Panc1 (cell line): ENCODE data around the gene SLC6A11. TPM values are rescaled to one million over a fixed set of nuclear protein-coding genes. Genes with fewer than 3 reads are reported as not detected.

Experiments used
- ATAC-seq: fragments of 200-7000 bp; cut with Tn5 transposase; 2 replicates; pipeline ENCODE4 v1.9.1; 2020; ENCODE audit warnings: mild to moderate bottlenecking, moderate library complexity
- BruUV-seq: library from RNA; stranded (reverse); fragments of 400-500 nt; replicated peaks from 2 replicates; lab custom pipeline; 2021; lab: Mats Ljungman, UMichigan
- CTCF ChIA-PET: fragments of 300-600 bp; sonication (Branson Sonifier 250); formaldehyde crosslinking; loops from one replicate; lab custom pipeline; 2022; ENCODE audit warnings: antibody characterized with exemption; lab: Charles Lee
- POLR2A ChIA-PET: fragments of 300-600 bp; sonication (Branson Sonifier 250); formaldehyde crosslinking; loops from one replicate; lab custom pipeline; 2022; ENCODE audit warnings: antibody characterized with exemption; lab: Charles Lee
- DNase-seq: peaks from one replicate; pipeline ENCODE4 v3.0.0-alpha.2; 2010; ENCODE audit warnings: low read depth, low spot score
- H3K27ac ChIP-seq: 2 replicates; pipeline ENCODE4 v1.5.1; 2011; ENCODE audit warnings: mild to moderate bottlenecking, low read length, inconsistent platforms
- H3K27me3 ChIP-seq: fragments of 200-500 bp; sonication (Bioruptor generic); 2 replicates; pipeline ENCODE4 v1.6.0; 2014; ENCODE audit warnings: low read length, inconsistent platforms; ENCODE audit not compliant: control insufficient read depth, insufficient read depth
- H3K36me3 ChIP-seq: fragments of 200-500 bp; sonication (Bioruptor generic); 2 replicates; pipeline ENCODE4 v1.5.1; 2014; ENCODE audit warnings: inconsistent platforms, mild to moderate bottlenecking, low read length, moderate library complexity; ENCODE audit not compliant: control insufficient read depth, insufficient read depth
- H3K4me1 ChIP-seq: 2 replicates; pipeline ENCODE4 v1.5.1; 2011; ENCODE audit warnings: inconsistent platforms, mild to moderate bottlenecking, low read length, moderate library complexity; ENCODE audit not compliant: control insufficient read depth, insufficient read depth
- H3K4me3 ChIP-seq, 2 experiments: 2 replicates each; pipeline ENCODE4 v1.5.1; 2011 to 2012; ENCODE audit warnings: low read depth in 2 of 2, low read length in 2 of 2, mild to moderate bottlenecking in 2 of 2, inconsistent platforms in 1 of 2, moderate library complexity in 1 of 2
- H3K9me3 ChIP-seq: fragments of 200-500 bp; sonication (Bioruptor generic); 2 replicates; pipeline ENCODE4 v1.5.1; 2014; ENCODE audit warnings: low read depth, mild to moderate bottlenecking, inconsistent platforms, low read length, moderate library complexity; ENCODE audit not compliant: control insufficient read depth, insufficient read depth
- POLR2AphosphoS5 ChIP-seq: IDR thresholded peaks from 2 replicates; pipeline ENCODE4 v1.6.1; 2012; ENCODE audit warnings: mild to moderate bottlenecking, low read depth, low read length, moderate library complexity
- REST ChIP-seq, 2 experiments: IDR thresholded peaks; 2 replicates each; pipeline ENCODE4 v1.6.1; 2011 to 2012; ENCODE audit warnings: low read depth in 2 of 2, control low read depth in 1 of 2, low read length in 1 of 2, mild to moderate bottlenecking in 1 of 2, moderate library complexity in 1 of 2; ENCODE audit not compliant: insufficient read depth in 1 of 2
- SIN3A ChIP-seq: IDR thresholded peaks from 2 replicates; pipeline ENCODE4 v1.6.1; 2012; ENCODE audit warnings: low read depth, mild to moderate bottlenecking, low read length, moderate library complexity, borderline replicate concordance; ENCODE audit not compliant: insufficient read depth
- TCF7L2 ChIP-seq: IDR thresholded peaks from 2 replicates; pipeline ENCODE4 v1.6.1; 2011; ENCODE audit warnings: mild to moderate bottlenecking, low read depth, low read length, inconsistent platforms
- in situ Hi-C: cut with HindIII; loops from 2 replicates; pipeline ENCODE4 v1.10.0; 2016; ENCODE audit warnings: low sequenced_read_pairs, low pct_unique_long_range_greater_than_20kb
- intact Hi-C: fragments of 100-400 bp; cut with micrococcal nuclease; formaldehyde crosslinking; loops from one replicate; pipeline ENCODE4 v1.10.0; 2022; ENCODE audit not compliant: unreplicated experiment
- total RNA-seq: library from RNA; stranded (reverse); gene quantifications from one replicate; pipeline ENCODE4 v1.2.1, GENCODE V29; 2021; ENCODE audit not compliant: unreplicated experiment
- TF ChIP-seq, protein P1 (sequence below): fragments of 450-650 bp; IDR thresholded peaks from 2 replicates; pipeline ENCODE4 v1.5.1; 2017; ENCODE audit warnings: mild to moderate bottlenecking

Gene SLC6A11
- total RNA-seq, 1 experiment from 2014 or later, result not detected

DNA sequence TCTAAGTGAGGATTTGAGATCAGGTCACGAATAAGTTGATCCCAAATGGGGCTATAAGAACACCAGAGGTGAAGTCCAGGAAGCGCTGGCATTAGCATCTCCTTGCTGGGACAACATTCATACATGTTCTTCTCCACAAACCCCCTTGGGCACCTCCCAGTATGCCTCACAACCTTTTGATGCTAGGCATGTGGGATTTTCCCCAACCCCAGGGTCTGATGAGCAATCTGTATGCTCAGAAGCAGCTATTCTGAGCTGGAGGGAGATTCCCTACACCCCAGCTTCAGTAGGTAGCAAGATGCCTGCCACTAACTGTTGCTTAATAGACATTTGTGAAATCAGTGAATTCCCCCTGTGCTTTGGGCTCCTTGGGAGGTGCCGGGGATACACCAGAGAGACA lies 32.2 kb downstream of the SLC6A11 start:
- ATAC-seq, result no peak
- Histone ChIP-seq H3K4me1 (no peaks in the 10 kb centered on the region), H3K9me3 (no peaks in the 10 kb centered on the region), H3K27ac (no peak overlapping the region), H3K27me3 (peaks cover 3% of the 10 kb centered on the region; the same call in 1 of the 2 replicates), H3K4me3 (no peak overlapping the region), H3K36me3 (no peaks in the 10 kb centered on the region)
- intact Hi-C loops (no loop called here), in situ Hi-C loops (no loop called here)
- no peak for DNase-seq
- ChIA-PET CTCF (no interaction called here), POLR2A (no interaction called here)
- TF ChIP-seq REST (IDR thresholded peaks at IDR 0.05; ENCODE audit: insufficient read depth in 1 of 2, low read depth in 2 of 2, low read length in 1 of 2), result no peak
- TF ChIP-seq, protein P1, sequence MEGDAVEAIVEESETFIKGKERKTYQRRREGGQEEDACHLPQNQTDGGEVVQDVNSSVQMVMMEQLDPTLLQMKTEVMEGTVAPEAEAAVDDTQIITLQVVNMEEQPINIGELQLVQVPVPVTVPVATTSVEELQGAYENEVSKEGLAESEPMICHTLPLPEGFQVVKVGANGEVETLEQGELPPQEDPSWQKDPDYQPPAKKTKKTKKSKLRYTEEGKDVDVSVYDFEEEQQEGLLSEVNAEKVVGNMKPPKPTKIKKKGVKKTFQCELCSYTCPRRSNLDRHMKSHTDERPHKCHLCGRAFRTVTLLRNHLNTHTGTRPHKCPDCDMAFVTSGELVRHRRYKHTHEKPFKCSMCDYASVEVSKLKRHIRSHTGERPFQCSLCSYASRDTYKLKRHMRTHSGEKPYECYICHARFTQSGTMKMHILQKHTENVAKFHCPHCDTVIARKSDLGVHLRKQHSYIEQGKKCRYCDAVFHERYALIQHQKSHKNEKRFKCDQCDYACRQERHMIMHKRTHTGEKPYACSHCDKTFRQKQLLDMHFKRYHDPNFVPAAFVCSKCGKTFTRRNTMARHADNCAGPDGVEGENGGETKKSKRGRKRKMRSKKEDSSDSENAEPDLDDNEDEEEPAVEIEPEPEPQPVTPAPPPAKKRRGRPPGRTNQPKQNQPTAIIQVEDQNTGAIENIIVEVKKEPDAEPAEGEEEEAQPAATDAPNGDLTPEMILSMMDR, result no peak
- TF ChIP-seq SIN3A, result no peak
- TF ChIP-seq TCF7L2, result no peak
- TF ChIP-seq POLR2AphosphoS5, result no peak
- no TSS peak for BruUV-seq

DNA sequence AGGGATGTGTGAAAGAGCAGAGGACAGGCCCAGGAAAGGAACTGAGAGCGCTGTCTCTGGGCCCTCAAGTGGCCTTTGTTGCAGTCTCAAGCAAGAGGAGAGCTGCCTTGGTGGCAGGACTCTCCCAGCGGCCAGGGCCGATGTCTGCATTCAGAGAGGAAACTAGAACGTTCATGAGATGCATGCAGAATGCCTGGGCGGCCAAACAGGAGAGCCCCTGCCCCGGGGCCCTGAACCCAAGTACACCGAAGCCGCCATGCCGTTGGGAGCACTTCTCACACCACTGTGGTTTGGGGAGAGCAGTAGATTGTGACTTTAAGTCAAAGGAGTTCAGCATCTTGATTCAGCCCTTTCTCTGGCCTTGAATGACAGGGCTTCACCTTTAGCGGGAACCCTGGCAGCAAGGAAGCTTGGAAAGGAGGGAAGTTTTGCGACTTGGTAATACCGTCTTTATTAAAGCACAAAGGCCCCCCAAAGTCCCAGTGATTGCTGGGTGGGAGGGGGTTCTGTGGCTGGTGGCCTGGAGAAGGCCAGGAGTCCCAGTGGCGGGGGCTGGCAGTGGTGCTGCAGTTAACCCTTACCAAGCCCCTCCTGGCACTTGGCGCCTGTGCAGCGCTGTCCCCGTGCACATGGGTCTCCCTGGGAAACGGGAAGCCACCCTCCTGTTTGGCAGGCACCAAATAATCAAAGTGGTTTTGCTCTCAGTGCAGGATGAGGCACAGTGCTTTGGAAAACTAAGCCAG lies 36.2 kb downstream of the SLC6A11 start:
- Histone ChIP-seq H3K4me1 (no peaks in the 10 kb centered on the region), H3K27ac (no peak overlapping the region), H3K4me3 (no peak overlapping the region), H3K36me3 (no peaks in the 10 kb centered on the region), H3K9me3 (no peaks in the 10 kb centered on the region), H3K27me3 (no peaks in the 10 kb centered on the region; the same call in none of the 2 replicates)
- CTCF ChIA-PET, result no interaction called here
- POLR2A ChIA-PET, result no interaction called here
- BruUV-seq, result no TSS peak
- DNase-seq (no peak), ATAC-seq (no peak)
- intact Hi-C loops (no loop called here), in situ Hi-C loops (no loop called here)
- TF ChIP-seq POLR2AphosphoS5, result no peak
- TF ChIP-seq, protein P1, result no peak
- no peak for TF ChIP-seq TCF7L2
